IMR-90 (cell line): ENCODE measurements around the gene UST. TPM values are rescaled to one million over a fixed set of nuclear protein-coding genes. Genes with fewer than 3 reads are reported as not detected.

Experiments used
- ATAC-seq: fragments of 200-7000 bp; cut with Tn5 transposase; 2 replicates; pipeline ENCODE4 v1.9.1; 2020; ENCODE audit warnings: low read depth, mild to moderate bottlenecking, moderate library complexity
- BruUV-seq: library from RNA; stranded (reverse); fragments of 400-500 nt; replicated peaks from 2 replicates; lab custom pipeline; 2021; lab: Mats Ljungman, UMichigan
- CTCF ChIA-PET: fragments of 300-600 bp; formaldehyde crosslinking; extraction: SDS; loops from one replicate; lab custom pipeline; 2021; ENCODE audit warnings: antibody characterized with exemption; lab: Yijun Ruan, JAX
- POLR2A ChIA-PET: fragments of 300-600 bp; sonication (Branson Sonifier 250); formaldehyde crosslinking; loops from one replicate; lab custom pipeline; 2022; ENCODE audit warnings: antibody characterized with exemption; ENCODE audit not compliant: unreplicated experiment; lab: Charles Lee
- DNase-seq: peaks from one replicate; pipeline ENCODE4 v3.0.0; 2013
- H2AFZ ChIP-seq: replicated peaks from 2 replicates; pipeline ENCODE3; 2013; ENCODE audit warnings: low read length, mild to moderate bottlenecking; ENCODE audit not compliant: poor library complexity
- H2AK5ac ChIP-seq: 2 replicates; pipeline ENCODE4 v1.6.1; 2013; ENCODE audit warnings: low read depth, low read length, inconsistent platforms
- H2AK9ac ChIP-seq: replicated peaks from 2 replicates; pipeline ENCODE3; 2013; ENCODE audit warnings: mild to moderate bottlenecking, low read depth, low read length, moderate library complexity; ENCODE audit not compliant: poor library complexity
- H2BK120ac ChIP-seq: 2 replicates; pipeline ENCODE4 v1.6.1; 2013; ENCODE audit warnings: low read depth, low read length, inconsistent platforms
- H2BK15ac ChIP-seq: 3 replicates; pipeline ENCODE4 v1.6.1; 2013; ENCODE audit warnings: low read depth, low read length, inconsistent platforms
- H2BK20ac ChIP-seq: 2 replicates; pipeline ENCODE4 v1.6.1; 2013; ENCODE audit warnings: low read depth, mild to moderate bottlenecking, inconsistent platforms, low read length, moderate library complexity
- H2BK5ac ChIP-seq: 2 replicates; pipeline ENCODE4 v1.6.1; 2013; ENCODE audit warnings: mild to moderate bottlenecking, low read depth, low read length, inconsistent platforms; ENCODE audit not compliant: poor library complexity, severe bottlenecking
- H3K14ac ChIP-seq: replicated peaks from 2 replicates; pipeline ENCODE4 v1.6.1; 2013; ENCODE audit warnings: low read depth, low read length, inconsistent platforms
- H3K18ac ChIP-seq: 2 replicates; pipeline ENCODE4 v1.6.1; 2013; ENCODE audit warnings: low read depth, low read length, control low read depth
- H3K23ac ChIP-seq: 2 replicates; pipeline ENCODE4 v1.6.1; 2013; ENCODE audit warnings: low read depth, low read length, inconsistent platforms
- H3K27ac ChIP-seq: 2 replicates; pipeline ENCODE4 v1.5.1; 2013; ENCODE audit warnings: mild to moderate bottlenecking, control low read depth, low read length; ENCODE audit not compliant: insufficient read depth
- H3K27me3 ChIP-seq: 2 replicates; pipeline ENCODE4 v1.6.1; 2013; ENCODE audit warnings: low read length; ENCODE audit not compliant: control insufficient read depth, insufficient read depth
- H3K36me3 ChIP-seq: 2 replicates; pipeline ENCODE4 v1.6.1; 2013; ENCODE audit warnings: low read length, mixed read lengths; ENCODE audit not compliant: control insufficient read depth, insufficient read depth
- H3K4ac ChIP-seq: 2 replicates; pipeline ENCODE4 v1.6.1; 2013; ENCODE audit warnings: low read depth, low read length, inconsistent platforms
- H3K4me1 ChIP-seq: 2 replicates; pipeline ENCODE4 v1.6.1; 2013; ENCODE audit warnings: low read length, mixed read lengths; ENCODE audit not compliant: control insufficient read depth, insufficient read depth
- H3K4me2 ChIP-seq: 2 replicates; pipeline ENCODE4 v1.6.1; 2013; ENCODE audit warnings: low read depth, mild to moderate bottlenecking, control low read depth, low read length, moderate library complexity
- H3K4me3 ChIP-seq: 2 replicates; pipeline ENCODE4 v1.5.1; 2013; ENCODE audit warnings: low read depth, mild to moderate bottlenecking, control low read depth, low read length, moderate library complexity; ENCODE audit not compliant: insufficient read depth
- H3K56ac ChIP-seq: 2 replicates; pipeline ENCODE4 v1.6.1; 2013; ENCODE audit warnings: low read length, inconsistent platforms; ENCODE audit not compliant: insufficient read depth; ENCODE audit errors: extremely low read depth
- H3K79me1 ChIP-seq, 2 experiments: 2 replicates each; pipeline ENCODE4 v1.6.1; 2013; ENCODE audit warnings: low read length in 2 of 2, inconsistent platforms in 1 of 2, low read depth in 1 of 2
- H3K9ac ChIP-seq: 2 replicates; pipeline ENCODE4 v1.6.1; 2013; ENCODE audit warnings: low read depth, low read length, control low read depth
- H3K9me1 ChIP-seq: 2 replicates; pipeline ENCODE4 v1.6.1; 2013; ENCODE audit warnings: low read length, inconsistent platforms; ENCODE audit not compliant: insufficient read depth
- H3K9me3 ChIP-seq: 2 replicates; pipeline ENCODE4 v1.6.1; 2013; ENCODE audit warnings: low read length; ENCODE audit not compliant: control insufficient read depth, insufficient read depth
- H4K20me1 ChIP-seq: 2 replicates; pipeline ENCODE4 v1.6.1; 2013; ENCODE audit warnings: low read length, inconsistent platforms; ENCODE audit not compliant: insufficient read depth
- H4K5ac ChIP-seq: 2 replicates; pipeline ENCODE4 v1.6.1; 2013; ENCODE audit warnings: mild to moderate bottlenecking, low read depth, low read length, control low read depth
- H4K8ac ChIP-seq, 2 experiments: 2 replicates each; pipeline ENCODE4 v1.6.1; 2013; ENCODE audit warnings: low read depth in 2 of 2, low read length in 2 of 2, control low read depth in 1 of 2, inconsistent platforms in 1 of 2
- H4K91ac ChIP-seq: 2 replicates; pipeline ENCODE4 v1.6.1; 2013; ENCODE audit warnings: low read depth, low read length, inconsistent platforms; ENCODE audit not compliant: insufficient read depth
- CHD1 ChIP-seq: IDR thresholded peaks from 2 replicates; pipeline ENCODE4 v1.6.1; 2012; ENCODE audit warnings: low read depth, low read length, improper control_type of control experiment
- WGBS, 2 experiments: methylation state at CpG; one replicate each; pipeline versions ENCODE4 v1.1.5 to v1.1.7; 2013; ENCODE audit warnings: missing lambda C conversion rate in 2 of 2; ENCODE audit not compliant: insufficient read length in 1 of 2; ENCODE audit errors: extremely low coverage in 2 of 2; 5-methylcytosine and 5-hydroxymethylcytosine counted together
- dilution Hi-C: fragments of 300-500 bp; cut with HindIII; formaldehyde crosslinking; loops from one replicate; pipeline ENCODE4 v1.14.3; 2018; ENCODE audit warnings: low sequenced_read_pairs; ENCODE audit not compliant: unreplicated experiment
- in situ Hi-C: fragments of 300-500 bp; cut with MboI; formaldehyde crosslinking; loops from 3 replicates; pipeline ENCODE4 v1.14.3; 2019; ENCODE audit warnings: low sequenced_read_pairs, inconsistent platforms, mixed read lengths
- intact Hi-C: fragments of 100-400 bp; cut with micrococcal nuclease; formaldehyde crosslinking; loops from 2 replicates; pipeline ENCODE4 v1.10.0; 2022
- polyA plus RNA-seq, 3 experiments: library from polyadenylated mRNA; depleted of rRNA; stranded (reverse); fragments of >200 nt; gene quantifications; 2 replicates each; pipeline ENCODE4 v1.2.3, GENCODE V29; 2012; ENCODE audit warnings: low replicate concordance in 1 of 3
- total RNA-seq: library from RNA; depleted of rRNA; stranded (reverse); fragments of >200 nt; gene quantifications from 2 replicates; pipeline ENCODE4 v1.2.3, GENCODE V29; 2012

Gene UST
- total and polyA plus RNA-seq, 2 of the 4 experiments (the other 2 are of a cell fraction) = 7.7 to 13.8 TPM

- H2BK15ac ChIP-seq = no peak overlapping the region
- no peak overlapping the region for H4K5ac ChIP-seq
- H2AK9ac ChIP-seq = no peak overlapping the region
- H3K23ac ChIP-seq = no peak overlapping the region
- H3K27me3 ChIP-seq = no peaks in the 10 kb centered on the region
- ChIA-PET CTCF (interaction anchor here (0.6 kb wide), 1 partner anchor 897 kb away, joined by 3 read pairs; no protein-coding TSS in a partner anchor), POLR2A (no interaction called here)
- in situ Hi-C loops (no loop called here), intact Hi-C loops (no loop called here), dilution Hi-C loops (no loop called here)
- H3K27ac ChIP-seq = no peak overlapping the region
- H2AFZ ChIP-seq = no peak overlapping the region
- H4K20me1 ChIP-seq = peaks cover 3% of the 10 kb centered on the region; the same call in 1 of the 2 replicates
- BruUV-seq = no TSS peak
- no peak overlapping the region for H2BK20ac ChIP-seq
- H3K9ac ChIP-seq = no peak overlapping the region
- peaks cover 3% of the 10 kb centered on the region; the same call in 1 of the 2 replicates for H3K9me1 ChIP-seq
- no peak overlapping the region for H3K4me3 ChIP-seq
- H3K4me1 ChIP-seq = peaks cover 6% of the 10 kb centered on the region
- DNase-seq (peak; percentile 20), ATAC-seq (no peak)
- H3K9me3 ChIP-seq = no peaks in the 10 kb centered on the region
- TF ChIP-seq CHD1 = no peak
- H4K8ac ChIP-seq = no peak overlapping the region
- no peak overlapping the region for H2BK5ac ChIP-seq
- H4K91ac ChIP-seq = no peak overlapping the region
- H3K4ac ChIP-seq = no peak overlapping the region
- no peak overlapping the region for H3K4me2 ChIP-seq
- WGBS, 2 experiments = no CpG with 5 or more reads among the region's 5 CpGs
- no peak overlapping the region for H2BK120ac ChIP-seq
- H3K18ac ChIP-seq = no peak overlapping the region
- H3K79me1 ChIP-seq = peaks cover 20 to 31% of the 10 kb centered on the region in 2 experiments; a peak in 3 of 4 replicates
- H3K36me3 ChIP-seq = no peaks in the 10 kb centered on the region
- no peak overlapping the region for H2AK5ac ChIP-seq
- no peak overlapping the region for H3K14ac ChIP-seq
- no peak overlapping the region for H3K56ac ChIP-seq
These were observed 80.7 kb downstream of the UST start for GRCh38 chr6:148827416-148828045.
